Activated CD4-positive, alpha-beta memory T cell treated with anti-CD3 and anti-CD28 coated beads, Interleukin-2, amount 10 ng/mL, durations not matched to agents 7 days and 5 days (primary cell): ENCODE data around the gene JMJD1C. TPM values are rescaled to one million over a fixed set of nuclear protein-coding genes. Genes with fewer than 3 reads are reported as not detected.
"Not testable (repeated sequence)": the region's sequence is repeated elsewhere in the genome, so short reads cannot be mapped to it uniquely, and the experiment has no call there.

Source experiments
- CTCF ChIA-PET: fragments of 350-600 bp; sonication (Branson Sonifier 250); formaldehyde crosslinking; loops from one replicate; lab custom pipeline; 2021; ENCODE audit warnings: antibody characterized with exemption, inconsistent platforms; lab: Charles Lee
- POLR2A ChIA-PET: fragments of 350-600 bp; sonication (Branson Sonifier 250); formaldehyde crosslinking; loops from one replicate; lab custom pipeline; 2021; ENCODE audit warnings: antibody characterized with exemption; lab: Charles Lee
- DNase-seq: peaks from one replicate; pipeline ENCODE4 v3.0.0-alpha.2; 2020
- H3K27ac Mint-ChIP-seq: one replicate; pipeline ENCODE4 v1.8.0; 2021; ENCODE audit warnings: mild to moderate bottlenecking, mixed read lengths
- H3K27me3 Mint-ChIP-seq: one replicate; pipeline ENCODE4 v1.8.0; 2021; ENCODE audit warnings: mixed read lengths
- H3K36me3 Mint-ChIP-seq: one replicate; pipeline ENCODE4 v1.8.0; 2021; ENCODE audit warnings: low read depth, mixed read lengths
- H3K4me1 Mint-ChIP-seq: one replicate; pipeline ENCODE4 v1.8.0; 2021; ENCODE audit warnings: mixed read lengths
- H3K4me3 Mint-ChIP-seq: one replicate; pipeline ENCODE4 v1.8.0; 2021; ENCODE audit warnings: mild to moderate bottlenecking, mixed read lengths
- H3K9me3 Mint-ChIP-seq: one replicate; pipeline ENCODE4 v1.8.0; 2021; ENCODE audit warnings: mixed read lengths
- total RNA-seq, 2 experiments: library from RNA; stranded (reverse); gene quantifications; one replicate each; pipeline ENCODE4 v1.2.3, GENCODE V29; 2021

Gene JMJD1C
- total RNA-seq, 2 experiments from 2014 or later = 65.6 to 66.8 TPM

DNA sequence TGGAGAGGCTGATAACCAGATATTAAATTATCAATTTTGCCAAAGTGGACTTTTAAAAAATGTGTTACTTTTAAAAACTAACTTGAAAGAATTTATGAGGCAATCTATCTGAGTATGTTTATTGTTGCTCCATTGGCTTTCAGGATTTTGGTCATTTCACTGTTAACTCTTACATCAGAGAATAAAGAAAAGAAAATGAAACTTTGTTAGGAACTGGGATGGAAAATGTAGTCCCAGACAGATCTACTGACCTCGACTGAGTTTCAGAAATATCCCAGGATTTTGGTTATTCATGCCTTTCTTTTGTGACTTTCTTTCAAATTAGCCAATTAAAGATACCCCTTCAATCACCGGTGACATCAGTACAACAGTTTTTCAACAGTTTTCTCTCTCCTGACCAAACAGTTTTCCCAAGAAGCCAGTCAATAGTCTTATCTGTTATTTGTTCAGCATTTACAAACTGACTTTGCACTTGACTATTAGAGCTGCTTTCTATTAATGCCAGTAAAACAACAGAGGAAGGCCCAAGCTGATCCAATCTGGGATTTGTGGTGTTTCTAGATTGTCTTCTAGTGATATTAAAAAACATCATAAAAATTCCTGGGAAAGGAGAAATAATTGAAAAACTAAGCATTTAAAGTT, 296.8 kb downstream of the JMJD1C start:
- H3K27me3 Mint-ChIP-seq = no peaks in the 10 kb centered on the region
- peaks cover 66% of the 10 kb centered on the region for H3K36me3 Mint-ChIP-seq
- POLR2A ChIA-PET = interaction anchor here (1.6 kb wide), 1 partner anchor 36 kb away, joined by 4 read pairs; the partner anchor contains the start of gene NRBF2
- H3K4me3 Mint-ChIP-seq = no peak overlapping the region
- DNase-seq = no peak
- no peak overlapping the region for H3K27ac Mint-ChIP-seq
- CTCF ChIA-PET = interaction anchor here (2.7 to 8.1 kb wide), 4 partner anchors 18 to 550 kb away, joined by 9 to 189 read pairs (median 49); partner anchors contain the start of gene NRBF2
- H3K4me1 Mint-ChIP-seq = peaks cover 57% of the 10 kb centered on the region
- H3K9me3 Mint-ChIP-seq = no peaks in the 10 kb centered on the region

DNA sequence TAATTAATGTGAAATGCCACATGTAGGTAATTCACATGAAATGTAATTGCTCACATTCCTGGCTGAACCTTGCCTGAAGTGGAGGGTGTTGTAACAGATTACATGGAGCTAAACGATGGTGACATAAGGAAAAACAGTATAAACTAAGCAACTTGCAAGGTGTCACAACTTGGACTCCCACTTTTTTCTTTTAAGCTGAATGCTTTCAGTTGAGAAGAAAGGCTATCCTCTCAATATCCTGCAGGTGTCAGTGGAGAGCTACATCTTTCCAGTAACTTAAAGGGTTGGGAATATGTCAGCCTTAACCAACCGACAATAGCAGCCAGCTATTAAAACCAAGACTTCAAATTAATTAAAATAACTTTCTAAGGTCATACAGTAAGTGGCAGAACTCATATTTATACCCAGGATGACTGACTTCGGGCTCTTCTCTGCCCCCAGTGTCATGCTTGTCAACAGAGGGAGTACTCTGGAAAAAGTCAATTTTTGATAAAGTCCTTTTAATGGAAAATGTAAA, 299.0 kb downstream of the JMJD1C start:
- Mint-ChIP-seq H3K4me1 (peaks cover 35% of the 10 kb centered on the region), H3K9me3 (no peaks in the 10 kb centered on the region), H3K4me3 (no peak overlapping the region), H3K36me3 (peaks cover 47% of the 10 kb centered on the region), H3K27me3 (no peaks in the 10 kb centered on the region), H3K27ac (no peak overlapping the region)
- CTCF ChIA-PET = interaction anchor here (0.7 to 8.1 kb wide), 40 partner anchors 9 to 700 kb away, joined by 3 to 189 read pairs (median 4); partner anchors contain the start of gene NRBF2
- POLR2A ChIA-PET = interaction anchor here (1.0 to 2.8 kb wide), 8 partner anchors 41 to 554 kb away, joined by 3 to 19 read pairs (median 6); partner anchors contain the start of gene REEP3
- DNase-seq = no peak

DNA sequence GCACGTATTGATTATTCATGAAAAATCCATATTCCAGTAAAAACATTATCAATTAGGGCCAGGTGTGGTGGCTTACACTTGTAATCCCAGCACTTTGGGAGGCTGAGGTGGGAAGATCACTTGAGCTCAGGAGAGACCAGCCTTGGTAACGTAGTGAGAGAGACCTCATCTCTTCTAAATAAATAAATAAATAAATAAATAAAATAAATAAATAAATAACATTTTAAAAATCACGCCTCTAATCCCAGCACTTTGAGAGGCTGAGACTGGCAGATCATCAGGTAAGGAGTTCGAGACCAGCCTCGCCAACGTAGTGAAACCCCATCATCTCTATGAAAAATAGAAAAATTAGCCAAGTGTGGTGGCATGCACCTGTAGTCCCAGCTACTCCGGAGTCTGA, 300.5 kb downstream of the JMJD1C start:
- DNase-seq = no peak
- Mint-ChIP-seq H3K4me1 (peaks cover 23% of the 10 kb centered on the region), H3K36me3 (peaks cover 32% of the 10 kb centered on the region), H3K9me3 (no peaks in the 10 kb centered on the region), H3K27ac (no peak overlapping the region), H3K4me3 (no peak overlapping the region), H3K27me3 (no peaks in the 10 kb centered on the region)
- ChIA-PET CTCF (interaction anchor here (2.6 to 8.1 kb wide), 4 partner anchors 8 to 553 kb away, joined by 10 to 189 read pairs (median 62); no protein-coding TSS in a partner anchor), POLR2A (interaction anchor here (1.5 to 2.8 kb wide), 2 partner anchors 104 to 357 kb away, joined by 3 to 12 read pairs; partner anchors contain the start of gene REEP3)

DNA sequence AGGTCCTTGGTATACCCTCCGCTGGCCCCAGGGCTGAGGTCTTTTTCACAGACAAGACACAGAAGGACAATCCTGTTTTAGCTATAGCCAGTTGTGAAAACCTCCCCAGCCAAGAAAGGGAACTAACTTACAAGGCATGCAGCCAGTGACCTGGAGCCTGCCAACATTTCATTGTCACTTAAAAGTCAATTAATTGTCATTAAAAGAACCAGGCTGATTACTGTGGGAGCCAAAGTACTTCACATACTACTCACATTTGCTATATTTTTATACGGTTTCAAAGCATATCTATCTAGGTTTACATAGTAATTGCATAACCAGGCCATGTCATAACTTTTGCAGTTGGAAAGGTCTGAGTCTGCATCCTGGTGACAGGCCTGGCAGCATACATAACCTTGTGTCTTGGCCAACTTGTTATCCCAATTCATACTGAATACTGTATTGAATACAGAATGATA, 301.6 kb downstream of the JMJD1C start:
- Mint-ChIP-seq H3K27me3 (no peaks in the 10 kb centered on the region), H3K27ac (no peak overlapping the region), H3K9me3 (no peaks in the 10 kb centered on the region), H3K36me3 (peaks cover 23% of the 10 kb centered on the region), H3K4me1 (peaks cover 14% of the 10 kb centered on the region), H3K4me3 (no peak overlapping the region)
- DNase-seq = no peak
- POLR2A ChIA-PET = interaction anchor here (1.5 kb wide), 1 partner anchor 105 kb away, joined by 3 read pairs; no protein-coding TSS in a partner anchor
- CTCF ChIA-PET = interaction anchor here (6.3 to 8.1 kb wide), 2 partner anchors 466 to 554 kb away, joined by 86 to 189 read pairs; no protein-coding TSS in a partner anchor

DNA sequence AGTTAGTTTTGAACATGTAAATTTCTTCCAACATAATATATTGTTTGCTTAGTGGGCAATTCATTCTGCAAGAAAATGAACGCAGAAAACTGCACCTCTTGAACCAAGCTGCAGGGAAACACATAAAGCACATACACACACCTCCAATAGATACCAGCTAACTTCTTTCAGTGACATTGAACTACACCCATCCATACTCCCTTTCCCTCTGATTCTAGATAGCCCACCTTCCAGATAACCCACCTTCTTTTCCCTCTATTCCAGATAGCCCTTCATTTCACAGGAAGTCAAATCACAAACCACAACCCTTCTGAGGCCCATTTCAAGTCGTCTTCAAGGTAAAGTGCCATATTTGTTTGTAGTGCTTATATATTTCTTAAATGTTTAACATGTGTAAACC, 304.2 kb downstream of the JMJD1C start:
- H3K36me3 Mint-ChIP-seq = peaks cover 12% of the 10 kb centered on the region
- H3K4me1 Mint-ChIP-seq = peaks cover 13% of the 10 kb centered on the region
- no peak overlapping the region for H3K4me3 Mint-ChIP-seq
- POLR2A ChIA-PET = interaction anchor here (0.8 to 1.2 kb wide), 3 partner anchors 27 to 558 kb away, joined by 3 to 6 read pairs (median 3); no protein-coding TSS in a partner anchor
- H3K27me3 Mint-ChIP-seq = no peaks in the 10 kb centered on the region
- no peak for DNase-seq
- H3K9me3 Mint-ChIP-seq = no peaks in the 10 kb centered on the region
- H3K27ac Mint-ChIP-seq = no peak overlapping the region
- CTCF ChIA-PET = interaction anchor here (0.8 to 6.5 kb wide), 8 partner anchors 9 to 568 kb away, joined by 3 to 40 read pairs (median 4); partner anchors contain the start of gene NRBF2

DNA sequence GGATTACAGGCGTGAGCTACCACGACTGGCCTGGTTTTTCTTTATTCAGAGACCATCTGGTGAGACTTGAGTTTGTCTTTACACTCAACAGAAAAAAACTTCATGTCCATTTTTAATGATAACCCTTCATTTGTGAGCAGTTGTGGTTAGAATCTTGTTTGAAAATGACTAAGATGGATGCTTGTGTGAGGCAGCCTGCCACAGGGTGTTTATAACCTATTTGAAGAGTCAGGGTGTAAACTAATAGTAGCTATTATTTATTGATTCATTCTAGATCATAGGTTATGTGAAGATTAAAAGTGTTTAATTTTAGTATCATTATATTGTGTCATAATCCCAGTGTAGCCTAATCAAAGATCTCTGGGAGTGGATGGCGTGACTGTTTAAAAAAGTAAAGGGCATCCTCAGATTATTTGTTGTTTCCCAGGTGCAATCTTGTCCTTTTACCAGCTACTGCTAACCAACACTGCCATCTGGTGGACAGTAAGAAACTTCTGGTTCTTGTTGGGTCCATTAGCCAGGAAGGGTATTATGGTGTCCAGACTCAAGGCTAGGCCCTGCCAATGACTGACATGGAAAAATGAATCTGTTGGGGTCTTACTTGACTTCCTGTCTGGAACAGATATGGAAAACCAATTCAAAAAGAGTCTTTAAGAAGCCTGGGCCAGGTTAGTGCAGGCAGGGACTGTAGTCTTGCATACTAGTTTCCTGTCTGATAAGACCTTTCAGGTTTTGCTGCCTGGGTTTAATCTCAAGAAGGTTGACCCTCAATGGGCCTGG, 307.7 kb downstream of the JMJD1C start:
- peaks cover 13% of the 10 kb centered on the region for H3K4me1 Mint-ChIP-seq
- no peak overlapping the region for H3K27ac Mint-ChIP-seq
- H3K4me3 Mint-ChIP-seq = no peak overlapping the region
- H3K36me3 Mint-ChIP-seq = peaks cover 26% of the 10 kb centered on the region
- POLR2A ChIA-PET = interaction anchor here (1.4 to 2.2 kb wide), 3 partner anchors 24 to 473 kb away, joined by 3 to 8 read pairs (median 5); no protein-coding TSS in a partner anchor
- H3K27me3 Mint-ChIP-seq = no peaks in the 10 kb centered on the region
- H3K9me3 Mint-ChIP-seq = no peaks in the 10 kb centered on the region
- peak; percentile 47 for DNase-seq
- CTCF ChIA-PET = interaction anchor here (0.6 to 6.5 kb wide), 35 partner anchors 9 to 721 kb away, joined by 3 to 40 read pairs (median 5); partner anchors contain the start of gene NRBF2

DNA sequence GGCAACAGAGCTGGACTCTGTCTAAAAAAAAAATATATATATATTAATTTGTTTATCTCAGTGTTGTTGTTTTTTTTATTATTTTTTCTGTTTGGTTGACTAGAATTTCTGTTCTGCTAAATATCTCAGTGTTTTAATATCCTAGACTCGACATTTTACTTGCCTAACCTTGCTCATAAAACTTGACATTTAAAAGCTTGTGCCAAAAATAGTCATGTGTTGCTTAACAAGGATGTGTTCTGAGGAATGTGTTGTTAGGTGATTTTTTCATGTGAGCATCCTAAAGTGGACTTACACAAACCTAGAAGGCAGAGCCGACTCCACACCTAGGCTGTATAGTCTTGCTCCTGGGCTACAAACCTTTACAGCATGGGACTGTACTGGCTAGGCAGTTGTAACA, 309.5 kb downstream of the JMJD1C start:
- ChIA-PET POLR2A (interaction anchor here (2.2 kb wide), 1 partner anchor 22 kb away, joined by 8 read pairs; no protein-coding TSS in a partner anchor), CTCF (interaction anchor here (0.7 to 6.5 kb wide), 9 partner anchors 8 to 658 kb away, joined by 3 to 40 read pairs (median 4); partner anchors contain the start of gene EGR2)

DNA sequence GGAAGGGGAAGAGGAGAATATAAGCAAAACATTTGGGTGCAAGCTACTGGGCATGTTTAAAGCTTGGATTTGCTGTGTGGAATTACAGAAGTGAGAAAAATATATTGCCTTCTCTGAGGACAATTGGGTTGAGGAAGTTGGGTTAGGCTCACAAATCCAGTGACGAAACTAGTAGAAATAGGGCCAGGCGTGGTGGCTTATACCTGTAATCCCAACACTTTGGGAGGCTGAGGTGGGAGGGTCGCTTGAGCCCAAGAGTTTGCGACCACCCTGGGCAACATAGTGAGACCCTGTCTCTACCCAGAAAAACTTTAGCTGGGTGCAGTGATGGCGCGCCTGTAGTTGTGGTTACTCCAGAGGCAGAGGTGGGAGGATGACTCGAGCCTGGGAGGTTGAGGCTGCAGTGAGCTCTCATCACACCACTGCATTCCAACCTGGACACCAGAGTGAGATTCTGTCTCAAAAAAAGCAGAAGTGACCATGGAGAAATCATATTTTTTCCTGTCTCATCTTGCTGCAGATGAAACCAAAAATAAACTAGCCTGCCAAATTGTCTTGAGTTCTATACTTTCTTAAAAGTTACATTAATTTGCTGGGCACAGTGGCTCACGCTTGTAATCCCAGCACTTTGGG, 310.3 kb downstream of the JMJD1C start:
- CTCF ChIA-PET = interaction anchor here (0.7 to 6.5 kb wide), 3 partner anchors 10 to 657 kb away, joined by 3 to 40 read pairs (median 4); no protein-coding TSS in a partner anchor
- Mint-ChIP-seq H3K4me3 (no peak overlapping the region), H3K27me3 (no peaks in the 10 kb centered on the region), H3K4me1 (peaks cover 10% of the 10 kb centered on the region), H3K36me3 (peaks cover 39% of the 10 kb centered on the region), H3K27ac (no peak overlapping the region), H3K9me3 (no peaks in the 10 kb centered on the region)
- POLR2A ChIA-PET = interaction anchor here (2.2 kb wide), 1 partner anchor 21 kb away, joined by 8 read pairs; no protein-coding TSS in a partner anchor
- no peak for DNase-seq

More for the DNA sequence above, 309.5 kb downstream of the JMJD1C start:
- Mint-ChIP-seq H3K4me3 (no peak overlapping the region), H3K27me3 (no peaks in the 10 kb centered on the region), H3K9me3 (no peaks in the 10 kb centered on the region), H3K36me3 (peaks cover 34% of the 10 kb centered on the region), H3K4me1 (peaks cover 10% of the 10 kb centered on the region), H3K27ac (no peak overlapping the region)
- no peak for DNase-seq

DNA sequence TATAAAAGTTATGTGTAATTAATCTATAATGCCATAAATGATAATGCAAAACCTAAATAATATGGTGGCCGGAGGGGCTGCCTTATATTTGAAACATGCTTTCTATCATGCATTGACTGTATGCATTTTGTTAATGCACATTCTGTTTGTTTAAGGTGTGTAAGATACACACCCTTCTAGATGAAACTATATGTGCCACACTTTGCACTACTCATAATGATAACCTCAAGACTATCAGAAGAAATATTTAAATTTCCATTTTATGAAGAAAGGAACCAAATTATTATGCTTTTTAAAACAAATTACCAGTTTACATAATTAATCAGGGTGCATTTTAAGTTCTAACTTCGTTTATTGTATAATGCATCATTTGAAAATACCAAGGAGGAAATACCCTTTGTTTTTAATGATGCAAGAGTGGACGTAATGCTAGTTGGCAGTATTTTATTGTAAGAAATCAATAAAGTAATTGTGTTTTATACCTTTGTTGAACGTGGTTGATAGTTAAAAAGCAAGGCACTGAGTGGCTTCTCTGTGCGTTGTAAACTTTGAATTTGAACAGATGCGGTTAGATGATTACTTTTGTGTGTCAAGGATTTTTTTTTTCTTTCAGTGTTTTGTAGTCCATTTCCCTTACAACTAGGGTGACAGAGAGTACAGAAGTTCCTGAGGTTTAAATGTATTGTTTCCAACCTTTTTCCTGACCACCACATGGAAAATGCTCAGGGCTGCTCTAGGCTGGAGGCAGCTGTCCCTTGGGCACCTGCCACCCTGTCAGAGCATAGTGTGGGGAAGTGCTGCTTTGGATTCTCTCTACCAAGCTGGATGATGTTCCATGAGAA, 311.0 kb downstream of the JMJD1C start:
- no peak for DNase-seq
- Mint-ChIP-seq H3K36me3 (peaks cover 42% of the 10 kb centered on the region), H3K27ac (no peak overlapping the region), H3K27me3 (no peaks in the 10 kb centered on the region), H3K4me3 (no peak overlapping the region), H3K9me3 (no peaks in the 10 kb centered on the region), H3K4me1 (peaks cover 10% of the 10 kb centered on the region)
- ChIA-PET POLR2A (no interaction called here), CTCF (interaction anchor here (6.5 kb wide), 1 partner anchor 10 kb away, joined by 40 read pairs; no protein-coding TSS in a partner anchor)

DNA sequence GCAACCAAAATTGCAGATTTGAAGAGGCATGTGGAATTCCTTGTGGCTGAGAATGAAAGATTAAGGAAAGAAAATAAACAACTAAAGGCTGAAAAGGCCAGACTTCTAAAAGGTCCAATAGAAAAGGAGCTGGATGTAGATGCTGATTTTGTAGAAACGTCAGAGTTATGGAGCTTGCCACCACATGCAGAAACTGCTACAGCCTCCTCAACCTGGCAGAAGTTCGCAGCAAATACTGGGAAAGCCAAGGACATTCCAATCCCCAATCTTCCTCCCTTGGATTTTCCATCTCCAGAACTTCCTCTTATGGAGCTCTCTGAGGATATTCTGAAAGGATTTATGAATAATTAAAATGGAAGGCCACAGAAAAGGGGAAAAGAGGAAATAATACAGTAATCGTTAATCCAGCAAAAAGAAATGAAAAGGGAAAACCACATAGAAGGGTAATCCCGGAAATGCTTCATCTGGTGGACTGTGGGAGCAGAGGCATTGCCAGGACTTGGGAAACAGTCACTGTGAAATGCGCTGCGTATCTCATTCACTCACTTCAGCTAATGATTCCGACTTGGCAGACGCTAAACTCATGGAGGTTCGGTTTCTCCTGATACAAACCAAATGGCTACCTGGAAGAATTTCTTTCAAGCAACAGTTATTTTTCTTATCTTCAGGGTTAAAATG, 311.8 kb downstream of the JMJD1C start:
- H3K4me3 Mint-ChIP-seq, H3K9me3 Mint-ChIP-seq, POLR2A ChIA-PET, DNase-seq, H3K27ac Mint-ChIP-seq, H3K27me3 Mint-ChIP-seq, CTCF ChIA-PET: not testable (repeated sequence)
- H3K36me3 Mint-ChIP-seq = peaks cover 45% of the 10 kb centered on the region
- peaks cover 12% of the 10 kb centered on the region for H3K4me1 Mint-ChIP-seq

DNA sequence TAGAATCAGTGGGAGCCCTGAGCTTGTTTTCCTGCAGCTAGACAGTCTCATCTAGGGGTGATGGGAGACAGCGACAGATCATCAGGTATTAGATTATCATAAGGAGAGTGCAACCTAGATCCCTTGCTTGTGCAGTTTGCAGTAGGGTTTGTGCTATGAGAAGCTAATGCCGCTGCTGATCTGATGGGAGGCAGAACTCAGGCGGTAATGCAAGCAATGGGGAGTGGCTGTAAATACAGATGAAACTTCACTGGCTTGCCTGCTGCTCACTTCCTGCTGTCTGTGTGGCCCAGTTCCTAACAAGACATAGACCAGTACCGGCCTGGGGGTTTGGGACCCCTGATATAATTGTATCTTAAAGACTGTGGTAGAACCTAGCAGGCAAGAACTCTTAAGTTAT, 315.0 kb downstream of the JMJD1C start:
- no peaks in the 10 kb centered on the region for H3K27me3 Mint-ChIP-seq
- H3K4me1 Mint-ChIP-seq = peaks cover 11% of the 10 kb centered on the region
- no peak for DNase-seq
- no peaks in the 10 kb centered on the region for H3K9me3 Mint-ChIP-seq
- H3K4me3 Mint-ChIP-seq = no peak overlapping the region
- H3K36me3 Mint-ChIP-seq = peaks cover 58% of the 10 kb centered on the region
- ChIA-PET CTCF (no interaction called here), POLR2A (no interaction called here)
- no peak overlapping the region for H3K27ac Mint-ChIP-seq
